ENCODE results near the gene C14orf180. TPM values are rescaled to one million over a fixed set of nuclear protein-coding genes. Genes with fewer than 3 reads are reported as not detected.

C14orf180 gene
- total RNA-seq, 5 donors from 2014 or later (not counting 1 experiment from before 2014, with no cell fraction given) = not detected

DNA sequence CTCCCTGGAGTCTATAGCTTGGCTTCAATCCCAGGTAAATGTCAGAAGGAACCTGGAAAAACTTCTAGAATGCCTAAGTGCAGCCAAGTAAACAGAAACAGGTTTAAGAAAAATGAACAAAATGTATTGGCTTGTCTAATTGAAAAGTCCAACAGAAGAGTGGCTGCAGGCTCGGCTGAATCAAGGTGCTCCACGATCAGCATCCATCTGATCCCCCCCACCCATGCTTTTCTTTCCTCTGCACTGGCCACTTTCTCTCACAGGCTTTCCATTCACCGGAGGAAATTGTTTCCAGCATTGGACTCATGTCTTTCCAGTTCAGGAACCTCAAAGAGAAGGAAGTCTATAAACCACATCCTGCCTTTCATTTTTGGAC is 42.0 kb upstream of the C14orf180 start:
- CTCF ChIA-PET = no interaction called here
- POLR2A ChIA-PET = no interaction called here
- no peak overlapping the region for H3K4me3 Mint-ChIP-seq

DNA sequence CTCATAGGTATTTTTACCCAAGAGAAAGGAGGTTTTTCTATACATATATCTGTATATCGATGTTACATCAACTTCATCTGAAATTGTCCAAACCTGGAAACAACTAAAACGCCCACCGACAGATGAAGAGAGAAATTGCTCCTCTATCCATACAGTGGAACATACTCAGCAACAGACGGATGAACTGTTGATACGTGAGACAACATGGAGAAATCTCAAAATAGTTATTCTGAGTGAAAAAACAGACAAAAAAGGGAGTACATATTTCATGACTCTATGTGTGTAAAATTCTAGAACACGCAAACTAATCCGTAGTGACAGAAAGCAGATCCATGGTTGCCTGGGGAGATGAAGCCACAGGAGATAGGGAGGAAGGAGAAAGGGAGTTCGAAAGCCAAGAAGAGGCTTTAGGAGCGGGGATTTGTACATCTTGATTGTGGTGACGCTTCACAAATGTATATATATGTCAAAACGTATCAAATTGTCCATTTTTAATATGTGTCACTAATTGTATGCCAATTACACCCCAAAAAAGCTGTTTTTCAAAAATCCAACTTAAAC is 37.6 kb upstream of the C14orf180 start:
- Histone ChIP-seq H3K27ac (ENCODE audit: low read length) (no peak overlapping the region), H3K36me3 (ENCODE audit: control insufficient read depth in 2 of 2, extremely low read depth in 1 of 2, insufficient read depth in 1 of 2, low read length in 1 of 2) (no peaks in the 10 kb centered on the region), H3K27me3 (replicated peaks in 1 of 2; ENCODE audit: control insufficient read depth in 2 of 2, extremely low read depth in 1 of 2, insufficient read depth in 2 of 2, low read length in 1 of 2) (peaks cover 2 to 30% of the 10 kb centered on the region in 2 experiments), H3K4me3 (ENCODE audit: control insufficient read depth in 1 of 2, extremely low read depth in 1 of 2, low read length in 1 of 2) (no peak overlapping the region), H3K4me1 (ENCODE audit: control insufficient read depth in 1 of 2, extremely low read depth in 1 of 2, insufficient read depth in 2 of 2, low read length in 2 of 2) (no peaks in the 10 kb centered on the region), H3K9me3 (no peaks in the 10 kb centered on the region)
- ATAC-seq (replicated peaks in 1 of 4) = no peak
- no peak for DNase-seq
- ChIA-PET POLR2A (no interaction called here), CTCF (no interaction called here)
- Mint-ChIP-seq H3K27ac (no peak overlapping the region), H3K9me3 (no peaks in the 10 kb centered on the region), H3K4me1 (peaks cover 0 to 2% (median 2%) of the 10 kb centered on the region in 3 donors), H3K36me3 (no peaks in the 10 kb centered on the region), H3K27me3 (peaks cover 25 to 38% of the 10 kb centered on the region in 2 donors), H3K4me3 (no peak overlapping the region)
- WGBS (ENCODE audit: insufficient coverage) = 83% methylated on average over 2 of the region's 11 CpGs

More for the DNA sequence above, 42.0 kb upstream of the C14orf180 start:
- Mint-ChIP-seq H3K4me1 (peaks cover 0 to 2% (median 2%) of the 10 kb centered on the region in 3 donors), H3K27me3 (peaks cover 12% of the 10 kb centered on the region in 2 donors), H3K9me3 (peaks cover 0 to 15% (median 9%) of the 10 kb centered on the region in 3 donors), H3K36me3 (no peaks in the 10 kb centered on the region), H3K27ac (no peak overlapping the region)
- no peak overlapping the region for H3K4me3 ChIP-seq (ENCODE audit: control insufficient read depth in 1 of 2, extremely low read depth in 1 of 2, low read length in 1 of 2)
- 4% methylated on average over 3 of the region's 3 CpGs for WGBS (ENCODE audit: insufficient coverage)
- H3K27me3 ChIP-seq (replicated peaks in 1 of 2; ENCODE audit: control insufficient read depth in 2 of 2, extremely low read depth in 1 of 2, insufficient read depth in 2 of 2, low read length in 1 of 2) = peaks cover 0 to 10% of the 10 kb centered on the region in 2 experiments
- no peak for DNase-seq
- no peak overlapping the region for H3K27ac ChIP-seq (ENCODE audit: low read length)
- H3K9me3 ChIP-seq = no peaks in the 10 kb centered on the region
- H3K36me3 ChIP-seq (ENCODE audit: control insufficient read depth in 2 of 2, extremely low read depth in 1 of 2, insufficient read depth in 1 of 2, low read length in 1 of 2) = no peaks in the 10 kb centered on the region
- no peak for ATAC-seq (replicated peaks in 1 of 4)
- no peaks in the 10 kb centered on the region for H3K4me1 ChIP-seq (ENCODE audit: control insufficient read depth in 1 of 2, extremely low read depth in 1 of 2, insufficient read depth in 2 of 2, low read length in 2 of 2)

GRCh38 chr14:104542871-104543830 is 36.4 kb upstream of the C14orf180 start:
- Mint-ChIP-seq H3K4me1 (no peaks in the 10 kb centered on the region), H3K9me3 (no peaks in the 10 kb centered on the region), H3K27ac (no peak overlapping the region), H3K36me3 (no peaks in the 10 kb centered on the region), H3K27me3 (peaks cover 28 to 47% of the 10 kb centered on the region in 2 donors), H3K4me3 (no peak overlapping the region)
- Histone ChIP-seq H3K27me3 (replicated peaks in 1 of 2; ENCODE audit: control insufficient read depth in 2 of 2, extremely low read depth in 1 of 2, insufficient read depth in 2 of 2, low read length in 1 of 2) (peaks cover 2 to 40% of the 10 kb centered on the region in 2 experiments), H3K4me3 (ENCODE audit: control insufficient read depth in 1 of 2, extremely low read depth in 1 of 2, low read length in 1 of 2) (no peak overlapping the region), H3K4me1 (ENCODE audit: control insufficient read depth in 1 of 2, extremely low read depth in 1 of 2, insufficient read depth in 2 of 2, low read length in 2 of 2) (no peaks in the 10 kb centered on the region), H3K9me3 (no peaks in the 10 kb centered on the region), H3K27ac (ENCODE audit: low read length) (no peak overlapping the region), H3K36me3 (ENCODE audit: control insufficient read depth in 2 of 2, extremely low read depth in 1 of 2, insufficient read depth in 1 of 2, low read length in 1 of 2) (no peaks in the 10 kb centered on the region)
- DNase-seq (no peak), ATAC-seq (replicated peaks in 1 of 4) (no peak)
- POLR2A ChIA-PET = no interaction called here
- CTCF ChIA-PET = no interaction called here
- 83% methylated on average over 11 of the region's 16 CpGs for WGBS (ENCODE audit: insufficient coverage)

GRCh38 chr14:104544362-104544961 is 35.1 kb upstream of the C14orf180 start:
- WGBS (ENCODE audit: insufficient coverage) = 68% methylated on average over 15 of the region's 17 CpGs
- Mint-ChIP-seq H3K36me3 (no peaks in the 10 kb centered on the region), H3K4me1 (no peaks in the 10 kb centered on the region), H3K27me3 (peaks cover 28 to 50% of the 10 kb centered on the region in 2 donors), H3K4me3 (no peak overlapping the region), H3K9me3 (no peaks in the 10 kb centered on the region), H3K27ac (no peak overlapping the region)
- Histone ChIP-seq H3K27me3 (replicated peaks in 1 of 2; ENCODE audit: control insufficient read depth in 2 of 2, extremely low read depth in 1 of 2, insufficient read depth in 2 of 2, low read length in 1 of 2) (peaks cover 2 to 47% of the 10 kb centered on the region in 2 experiments), H3K4me3 (ENCODE audit: control insufficient read depth in 1 of 2, extremely low read depth in 1 of 2, low read length in 1 of 2) (no peak overlapping the region), H3K36me3 (ENCODE audit: control insufficient read depth in 2 of 2, extremely low read depth in 1 of 2, insufficient read depth in 1 of 2, low read length in 1 of 2) (no peaks in the 10 kb centered on the region), H3K9me3 (no peaks in the 10 kb centered on the region), H3K27ac (ENCODE audit: low read length) (no peak overlapping the region), H3K4me1 (ENCODE audit: control insufficient read depth in 1 of 2, extremely low read depth in 1 of 2, insufficient read depth in 2 of 2, low read length in 2 of 2) (no peaks in the 10 kb centered on the region)
- DNase-seq (no peak), ATAC-seq (replicated peaks in 1 of 4) (no peak)
- ChIA-PET POLR2A (no interaction called here), CTCF (no interaction called here)

- H3K27ac Mint-ChIP-seq = no peak overlapping the region
- no peak overlapping the region for H3K4me3 Mint-ChIP-seq
- POLR2A ChIA-PET = no interaction called here
- H3K27me3 Mint-ChIP-seq = peaks cover 28 to 54% of the 10 kb centered on the region in 2 donors
- no peak overlapping the region for H3K27ac ChIP-seq (ENCODE audit: low read length)
- H3K4me1 Mint-ChIP-seq = no peaks in the 10 kb centered on the region
- H3K4me3 ChIP-seq (ENCODE audit: control insufficient read depth in 1 of 2, extremely low read depth in 1 of 2, low read length in 1 of 2) = no peak overlapping the region
- ATAC-seq (replicated peaks in 1 of 4) = no peak
- no peaks in the 10 kb centered on the region for H3K4me1 ChIP-seq (ENCODE audit: control insufficient read depth in 1 of 2, extremely low read depth in 1 of 2, insufficient read depth in 2 of 2, low read length in 2 of 2)
- WGBS (ENCODE audit: insufficient coverage) = 76% methylated on average over 22 of the region's 32 CpGs
- no peaks in the 10 kb centered on the region for H3K9me3 ChIP-seq
- DNase-seq = no peak
- H3K36me3 ChIP-seq (ENCODE audit: control insufficient read depth in 2 of 2, extremely low read depth in 1 of 2, insufficient read depth in 1 of 2, low read length in 1 of 2) = no peaks in the 10 kb centered on the region
- CTCF ChIA-PET = no interaction called here
- no peaks in the 10 kb centered on the region for H3K36me3 Mint-ChIP-seq
- no peaks in the 10 kb centered on the region for H3K9me3 Mint-ChIP-seq
- H3K27me3 ChIP-seq (replicated peaks in 1 of 2; ENCODE audit: control insufficient read depth in 2 of 2, extremely low read depth in 1 of 2, insufficient read depth in 2 of 2, low read length in 1 of 2) = peaks cover 2 to 51% of the 10 kb centered on the region in 2 experiments
These were observed 34.2 kb upstream of the C14orf180 start for GRCh38 chr14:104545151-104545941.

DNA sequence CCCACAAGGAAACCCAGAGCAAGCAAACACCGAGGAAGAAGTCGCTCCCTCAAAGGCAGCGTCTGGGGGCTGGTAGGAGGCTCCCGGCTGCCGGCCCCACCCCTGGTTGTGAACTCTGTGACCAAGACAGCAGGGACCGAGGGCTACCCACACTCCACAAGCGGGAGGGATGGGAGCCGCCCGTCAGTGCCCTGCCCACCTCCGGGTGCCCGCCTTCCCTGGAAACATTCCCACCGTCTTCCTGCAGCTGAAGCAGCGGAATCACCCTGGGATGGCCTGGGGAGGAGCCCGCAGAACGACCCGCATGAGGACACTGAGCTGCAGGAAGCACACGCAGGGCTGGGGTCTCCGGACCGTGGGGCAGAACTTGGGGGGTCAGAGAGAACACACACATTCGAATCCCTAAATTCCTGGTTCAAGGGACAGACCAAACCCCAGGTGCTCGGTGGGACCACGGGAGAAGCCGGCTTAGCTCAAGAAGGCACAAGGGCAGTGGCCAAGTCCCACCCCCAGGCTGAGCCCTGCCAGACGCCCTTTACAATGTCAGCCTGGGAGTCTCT is 33.5 kb upstream of the C14orf180 start:
- H3K9me3 ChIP-seq = no peaks in the 10 kb centered on the region
- H3K36me3 ChIP-seq (ENCODE audit: control insufficient read depth in 2 of 2, extremely low read depth in 1 of 2, insufficient read depth in 1 of 2, low read length in 1 of 2) = no peaks in the 10 kb centered on the region
- POLR2A ChIA-PET = no interaction called here
- no peak overlapping the region for H3K27ac ChIP-seq (ENCODE audit: low read length)
- no peak overlapping the region for H3K4me3 Mint-ChIP-seq
- no peak overlapping the region for H3K4me3 ChIP-seq (ENCODE audit: control insufficient read depth in 1 of 2, extremely low read depth in 1 of 2, low read length in 1 of 2)
- H3K9me3 Mint-ChIP-seq = no peaks in the 10 kb centered on the region
- H3K27ac Mint-ChIP-seq = no peak overlapping the region
- H3K4me1 ChIP-seq (ENCODE audit: control insufficient read depth in 1 of 2, extremely low read depth in 1 of 2, insufficient read depth in 2 of 2, low read length in 2 of 2) = no peaks in the 10 kb centered on the region
- WGBS (ENCODE audit: insufficient coverage) = 63% methylated on average over 22 of the region's 24 CpGs
- ATAC-seq (replicated peaks in 1 of 4) (no peak), DNase-seq (no peak)
- no peaks in the 10 kb centered on the region for H3K4me1 Mint-ChIP-seq
- peaks cover 2 to 55% of the 10 kb centered on the region in 2 experiments for H3K27me3 ChIP-seq (replicated peaks in 1 of 2; ENCODE audit: control insufficient read depth in 2 of 2, extremely low read depth in 1 of 2, insufficient read depth in 2 of 2, low read length in 1 of 2)
- peaks cover 28 to 61% of the 10 kb centered on the region in 2 donors for H3K27me3 Mint-ChIP-seq
- CTCF ChIA-PET = no interaction called here
- H3K36me3 Mint-ChIP-seq = no peaks in the 10 kb centered on the region
